GM19455 (cell line): ENCODE data around the gene FUT6.

Source experiments
- ATAC-seq: cut with Tn5 transposase; IDR thresholded peaks from one replicate; pipeline ENCODE4 v1.9.1; 2021; ENCODE audit not compliant: unreplicated experiment

FUT6 gene

DNA sequence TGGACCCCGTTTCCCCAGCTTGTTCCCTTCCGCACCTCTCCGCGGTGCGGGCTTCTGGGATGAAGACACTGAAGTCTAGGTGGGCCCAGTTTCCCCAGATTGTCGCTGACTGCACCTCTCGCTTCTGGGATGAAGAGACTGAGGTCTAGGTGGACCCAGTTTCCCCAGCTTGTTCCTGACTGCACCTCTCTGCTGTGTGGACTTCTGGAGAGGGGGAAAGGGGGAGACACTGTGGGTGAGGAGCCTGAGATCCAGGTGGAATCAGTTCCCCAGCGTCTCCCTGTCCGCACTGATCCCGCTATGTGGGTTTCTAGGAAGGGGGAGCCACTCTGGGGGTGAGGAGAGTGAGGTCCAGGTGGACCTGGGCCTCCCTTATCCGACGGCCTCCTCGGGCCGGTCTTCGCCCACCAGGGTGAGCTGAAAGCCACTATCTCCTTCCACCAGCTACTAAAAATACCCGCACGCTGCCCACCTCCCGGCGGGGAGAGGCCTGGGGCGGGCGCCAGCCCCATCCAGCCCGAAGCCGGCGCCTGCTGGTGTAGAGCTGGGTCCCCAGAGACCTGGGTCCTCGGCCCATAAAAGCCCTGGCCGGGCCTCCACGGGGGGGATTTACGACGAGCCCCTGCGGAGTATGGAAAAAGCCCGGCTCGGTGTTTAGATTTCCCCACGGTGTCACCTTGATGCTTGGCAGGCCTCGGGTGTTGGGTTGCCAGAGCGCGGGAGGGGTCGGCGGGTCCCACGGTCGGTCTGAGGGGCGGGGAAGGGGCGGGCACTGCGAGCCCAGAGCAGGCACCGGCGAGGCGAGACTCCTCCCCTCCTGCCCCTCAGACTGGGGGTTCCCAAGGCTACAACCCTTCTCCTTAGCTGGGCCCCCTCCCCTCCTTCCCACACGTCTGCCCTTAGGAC lies 10.6 kb downstream of the FUT6 start:
- no peak for ATAC-seq

DNA sequence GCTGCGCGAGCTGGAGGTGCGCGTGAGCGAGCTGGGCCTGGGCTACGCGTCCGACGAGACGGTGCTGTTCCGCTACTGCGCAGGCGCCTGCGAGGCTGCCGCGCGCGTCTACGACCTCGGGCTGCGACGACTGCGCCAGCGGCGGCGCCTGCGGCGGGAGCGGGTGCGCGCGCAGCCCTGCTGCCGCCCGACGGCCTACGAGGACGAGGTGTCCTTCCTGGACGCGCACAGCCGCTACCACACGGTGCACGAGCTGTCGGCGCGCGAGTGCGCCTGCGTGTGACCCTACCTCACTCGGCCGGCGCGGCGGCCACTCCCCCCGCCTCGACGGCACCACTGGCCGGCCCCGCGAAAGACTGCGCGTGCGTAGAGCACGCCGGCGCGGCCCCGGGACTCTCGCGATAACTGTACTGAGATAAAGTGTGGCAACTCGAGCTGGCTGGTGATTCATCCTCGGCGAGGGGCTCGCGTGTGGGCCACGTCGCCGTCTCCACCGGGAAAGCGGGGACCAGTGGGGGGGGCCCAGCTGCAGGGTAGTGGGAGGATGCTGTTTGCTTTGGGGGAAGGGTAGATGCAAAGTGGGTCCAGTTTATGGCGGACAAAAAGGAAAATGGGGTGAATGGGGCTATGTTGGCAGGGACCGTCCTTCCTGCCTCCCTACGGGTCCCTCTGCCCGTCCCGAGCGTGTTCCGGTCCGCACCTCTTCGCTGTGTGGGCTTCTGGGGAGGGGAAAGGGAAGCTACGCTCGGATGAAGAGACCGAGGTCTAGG lies 11.4 kb downstream of the FUT6 start:
- peak; percentile 66 for ATAC-seq

GRCh38 chr19:5827342-5827890 lies 12.1 kb downstream of the FUT6 start:
- no peak for ATAC-seq

DNA sequence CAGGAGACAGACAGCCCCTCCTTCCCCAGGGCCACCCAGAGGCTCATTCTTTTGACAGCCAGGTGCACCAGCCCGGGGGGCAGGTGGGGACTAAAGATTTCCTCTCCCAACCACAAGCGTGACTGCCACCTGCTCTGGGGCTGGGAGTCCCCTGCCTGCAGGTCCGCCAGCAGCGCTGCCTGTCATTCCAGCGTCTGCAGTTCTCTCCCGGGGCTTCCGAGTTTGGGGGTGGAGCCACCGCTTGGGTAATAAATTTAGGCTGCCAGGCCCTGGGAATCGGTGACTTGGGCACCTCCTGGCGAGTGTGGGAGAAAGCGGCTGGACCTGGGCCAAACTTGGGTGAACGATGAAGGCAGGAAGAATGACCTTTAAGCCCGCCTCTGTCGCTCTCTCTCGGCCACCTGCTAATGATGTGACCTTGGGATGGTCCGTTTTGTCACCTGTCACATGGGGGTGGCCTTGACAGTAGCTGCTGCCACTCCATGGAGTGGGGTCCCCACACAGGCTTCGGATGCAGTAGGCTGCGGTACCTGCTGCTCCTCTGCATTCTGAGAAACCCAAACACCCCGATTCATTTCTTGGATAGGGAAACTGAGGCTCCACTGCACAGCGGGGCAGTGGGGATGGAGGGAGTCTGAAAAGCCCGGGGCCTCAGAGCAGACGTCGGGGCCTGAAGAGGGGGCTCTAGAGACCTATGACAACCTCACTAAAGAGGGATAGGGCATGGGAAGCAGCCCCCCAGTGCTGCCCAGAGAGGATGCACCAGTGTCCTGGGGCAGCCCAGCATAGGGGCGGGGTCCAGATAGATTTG lies 12.8 kb downstream of the FUT6 start:
- ATAC-seq, result no peak

DNA sequence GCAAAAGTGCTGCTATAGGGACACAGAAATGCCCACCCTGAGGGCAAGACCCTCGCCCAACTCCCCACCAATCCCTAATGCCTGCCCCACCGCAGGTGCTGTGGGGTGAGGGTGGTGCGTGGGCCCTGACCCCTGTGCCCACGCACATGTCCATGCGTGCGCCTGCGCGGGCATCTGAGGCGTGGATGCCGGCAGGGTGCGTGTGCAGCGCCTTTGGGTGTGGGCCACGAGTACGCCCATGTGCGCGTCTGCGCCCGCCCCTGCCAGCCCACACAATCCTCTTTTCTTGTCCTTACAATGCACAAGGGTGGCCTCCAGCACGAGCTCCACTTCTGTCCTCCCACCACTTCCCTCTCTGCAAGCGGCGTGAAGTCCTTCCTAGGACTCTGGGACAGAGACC lies 14.3 kb downstream of the FUT6 start:
- ATAC-seq, result no peak

GRCh38 chr19:5824751-5825150 lies 14.8 kb downstream of the FUT6 start:
- no peak for ATAC-seq

- no peak for ATAC-seq
Observed at GRCh38 chr19:5823579-5824281, 15.8 kb downstream of the FUT6 start.

DNA sequence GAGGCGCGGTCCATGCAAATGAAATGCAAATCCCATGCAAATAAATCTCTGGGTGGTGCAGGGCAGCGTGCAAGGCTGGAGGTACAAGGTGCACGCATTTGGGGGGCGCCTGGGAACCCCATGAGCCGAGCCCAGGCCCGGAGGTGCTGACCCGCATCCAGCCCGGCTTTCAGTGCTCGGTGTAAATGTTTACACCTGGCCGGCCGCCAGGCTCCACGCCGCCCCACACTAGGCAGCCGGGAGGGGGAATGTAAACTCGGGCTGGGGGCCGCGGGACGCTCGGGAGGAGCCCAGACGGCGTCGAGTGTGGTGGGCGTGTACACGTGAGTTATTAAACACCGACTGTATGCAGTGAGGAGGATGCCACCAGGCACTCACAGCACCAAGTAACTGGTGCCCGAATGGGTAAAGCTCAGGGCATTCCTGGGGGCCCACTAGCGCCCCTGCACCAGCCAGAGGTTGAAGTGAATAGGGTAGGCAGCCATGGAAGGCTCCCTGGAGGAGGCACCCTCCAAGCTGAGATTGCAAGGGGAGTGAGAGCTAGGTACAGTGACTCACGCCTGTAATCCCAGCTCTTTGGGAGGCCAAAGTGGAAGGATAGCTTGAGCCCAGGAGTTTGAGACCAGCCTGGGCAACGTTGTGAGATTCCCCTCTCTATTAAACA lies 17.2 kb downstream of the FUT6 start:
- ATAC-seq, result no peak

GRCh38 chr19:5821521-5822180 lies 17.9 kb downstream of the FUT6 start:
- ATAC-seq, result no peak

DNA sequence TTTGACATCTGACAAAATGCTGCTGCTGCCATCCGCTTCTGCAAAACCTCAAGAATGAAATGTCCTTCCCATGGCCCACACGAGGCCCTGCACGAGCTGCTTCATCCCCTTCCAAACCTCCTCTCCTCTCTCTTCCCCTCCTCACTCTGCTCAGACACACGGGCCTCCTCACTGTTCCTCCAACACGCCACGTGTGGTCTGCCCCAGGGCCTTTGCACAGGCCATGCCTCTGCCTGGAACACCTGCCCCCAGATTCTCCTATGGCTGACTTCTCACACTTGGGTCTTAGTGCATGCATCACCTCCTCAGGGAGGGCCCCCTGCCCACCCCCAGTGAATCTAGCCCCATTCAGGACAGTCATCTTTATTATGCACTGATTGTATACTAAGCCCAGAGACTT lies 18.7 kb downstream of the FUT6 start:
- ATAC-seq, result no peak

DNA sequence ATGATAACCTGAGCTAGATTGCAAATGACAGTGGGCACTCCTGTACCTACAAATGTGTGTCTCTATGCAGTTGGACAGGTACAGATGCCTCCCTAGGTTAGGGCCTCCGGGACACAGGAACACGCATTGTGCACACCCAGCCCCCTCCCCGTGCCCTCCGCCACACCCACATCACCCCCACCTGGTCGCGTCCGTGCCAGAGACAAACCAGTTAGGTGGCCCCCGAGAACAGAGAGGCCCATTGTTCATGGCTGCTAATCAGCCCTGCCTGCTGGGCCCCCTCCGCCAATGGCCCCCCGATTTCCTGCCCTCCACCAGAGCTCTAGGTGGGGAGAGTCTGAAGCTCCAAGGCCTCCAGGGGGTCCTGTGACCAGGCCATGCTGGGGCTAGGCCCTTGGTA lies 20.9 kb downstream of the FUT6 start:
- ATAC-seq, result no peak

- no peak for ATAC-seq
Observed at GRCh38 chr19:5817218-5817617, 22.3 kb downstream of the FUT6 start.

DNA sequence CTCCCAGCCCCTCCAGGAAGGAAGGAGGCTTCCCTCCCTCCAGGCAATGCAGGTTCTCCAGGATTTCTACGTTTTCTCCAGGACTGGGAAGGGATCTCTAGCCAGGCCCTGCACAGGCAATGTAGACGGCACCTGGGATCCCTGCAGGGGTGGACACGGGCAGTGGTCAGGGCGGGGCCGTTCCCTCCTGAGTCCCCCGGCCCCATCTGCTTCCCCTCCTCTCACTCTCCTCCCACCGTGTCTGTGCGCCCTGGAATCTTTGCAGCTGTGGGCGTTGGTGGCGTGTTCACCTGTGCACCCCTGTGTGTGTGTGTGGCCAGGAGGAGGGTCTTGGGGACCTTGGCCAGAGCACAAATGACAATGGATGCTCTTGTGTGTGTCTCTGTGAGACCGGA lies 24.7 kb downstream of the FUT6 start:
- no peak for ATAC-seq

DNA sequence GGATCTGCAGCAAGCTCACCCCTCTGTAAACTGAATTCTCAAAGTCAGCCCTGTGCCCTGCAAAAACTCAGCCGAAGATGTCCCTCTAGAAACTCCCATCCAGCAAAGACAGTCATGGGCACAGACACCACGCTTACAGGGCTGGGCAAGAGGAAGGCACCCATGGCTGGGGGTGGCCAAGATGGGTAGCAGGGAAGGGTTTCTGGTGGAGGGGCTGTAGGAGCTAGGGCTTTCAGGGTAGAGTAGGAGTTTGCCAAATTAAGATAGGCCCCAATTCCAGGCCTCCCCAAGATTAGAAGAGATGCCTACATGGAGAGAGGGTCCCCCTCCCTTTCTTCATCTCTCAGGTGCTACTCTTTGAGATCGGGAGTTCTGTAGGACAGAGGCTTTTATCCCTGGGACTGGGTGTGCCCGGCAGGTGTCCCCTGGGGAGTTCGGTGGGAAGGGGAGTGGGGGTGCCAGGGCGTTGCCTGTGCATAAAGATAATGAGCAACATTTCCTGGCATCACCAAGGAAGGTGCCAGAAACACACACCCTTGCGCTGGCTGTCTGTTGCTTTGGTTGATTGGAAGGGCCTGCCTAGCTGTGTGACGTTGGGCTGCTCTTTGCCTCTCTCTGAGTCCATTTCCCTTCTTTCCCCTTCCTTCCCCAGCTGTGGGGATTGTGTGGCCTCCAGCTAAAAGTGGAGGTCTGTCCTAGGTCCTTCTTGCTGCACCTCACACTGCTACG lies 25.2 kb downstream of the FUT6 start:
- ATAC-seq, result no peak

DNA sequence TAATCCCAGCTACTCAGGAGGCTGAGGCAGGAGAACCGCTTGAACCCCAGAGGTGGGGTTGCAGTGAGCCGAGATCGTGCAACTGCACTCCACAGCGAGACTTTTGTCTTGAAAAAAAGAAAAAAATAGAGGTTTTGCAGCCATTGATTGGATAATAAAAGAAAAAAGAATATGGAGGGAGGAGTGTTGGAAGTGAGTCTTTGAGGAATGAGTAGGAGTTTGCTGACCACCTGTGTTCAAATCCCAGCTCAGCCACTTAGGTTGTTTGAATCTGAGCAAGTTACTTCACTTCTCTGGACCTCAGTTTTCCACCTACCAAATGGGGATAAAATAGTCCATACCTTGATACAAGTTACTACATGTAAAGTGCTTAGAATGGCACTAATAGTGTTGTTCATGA lies 28.4 kb downstream of the FUT6 start:
- ATAC-seq, result no peak

GRCh38 chr19:5809469-5809868 lies 30.0 kb downstream of the FUT6 start:
- no peak for ATAC-seq

GRCh38 chr19:5809053-5809452 lies 30.4 kb downstream of the FUT6 start:
- ATAC-seq, result no peak

- ATAC-seq, result no peak
Observed at GRCh38 chr19:5808120-5808816, 31.2 kb downstream of the FUT6 start.
